GM23338 (cell line): ENCODE results near the gene IQSEC2. TPM values are rescaled to one million over a fixed set of nuclear protein-coding genes. Genes with fewer than 3 reads are reported as not detected.

Source experiments
- ATAC-seq: fragments of 200-7000 bp; cut with Tn5 transposase; 3 replicates; pipeline ENCODE4 v1.9.1; 2020
- DNase-seq: peaks from one replicate; pipeline ENCODE4 v3.0.0-alpha.2; 2015; ENCODE audit warnings: low spot score
- H2AFZ ChIP-seq: fragments of 200-600 bp; sonication (generic); 2 replicates; pipeline ENCODE4 v1.8.0; 2016; ENCODE audit warnings: antibody characterized with exemption, mild to moderate bottlenecking, moderate library complexity
- H3F3A ChIP-seq: fragments of 200-600 bp; sonication (generic); replicated peaks from 2 replicates; pipeline ENCODE4 v1.8.0; 2017; ENCODE audit warnings: antibody characterized with exemption, mixed run types, low read depth
- H3K27ac ChIP-seq: fragments of 200-600 bp; sonication (generic); 2 replicates; pipeline ENCODE4 v1.6.1; 2016; ENCODE audit warnings: low read depth
- H3K27me3 ChIP-seq: fragments of 200-600 bp; sonication (generic); 2 replicates; pipeline ENCODE4 v1.8.0; 2016; ENCODE audit warnings: mild to moderate bottlenecking, mixed run types, moderate library complexity; ENCODE audit not compliant: insufficient read depth
- H3K36me3 ChIP-seq: fragments of 200-600 bp; sonication (generic); 2 replicates; pipeline ENCODE4 v1.8.0; 2016; ENCODE audit warnings: mild to moderate bottlenecking; ENCODE audit not compliant: insufficient read depth
- H3K4me1 ChIP-seq: fragments of 200-600 bp; sonication (generic); 2 replicates; pipeline ENCODE4 v1.8.0; 2016; ENCODE audit warnings: mild to moderate bottlenecking, moderate library complexity; ENCODE audit not compliant: insufficient read depth
- H3K4me2 ChIP-seq: fragments of 200-600 bp; sonication (generic); 2 replicates; pipeline ENCODE4 v1.7.1; 2017; ENCODE audit warnings: mixed run types
- H3K4me3 ChIP-seq: fragments of 200-600 bp; sonication (generic); 2 replicates; pipeline ENCODE4 v1.6.1; 2016; ENCODE audit warnings: mixed run types
- H3K79me2 ChIP-seq: fragments of 200-600 bp; sonication (generic); replicated peaks from 2 replicates; pipeline ENCODE4 v1.8.0; 2017; ENCODE audit warnings: mild to moderate bottlenecking; ENCODE audit not compliant: insufficient read depth
- H3K9me2 ChIP-seq: fragments of 200-600 bp; sonication (generic); 2 replicates; pipeline ENCODE4 v1.8.0; 2017; ENCODE audit not compliant: insufficient read depth
- H4K20me1 ChIP-seq: fragments of 200-600 bp; sonication (generic); replicated peaks from 2 replicates; pipeline ENCODE4 v1.8.0; 2017; ENCODE audit warnings: mild to moderate bottlenecking; ENCODE audit not compliant: insufficient read depth
- H3K27ac Mint-ChIP-seq: 2 replicates; pipeline ENCODE4 v1.8.0; 2020; ENCODE audit warnings: inconsistent platforms, mild to moderate bottlenecking, moderate library complexity, mixed read lengths
- H3K27me3 Mint-ChIP-seq: 3 replicates; pipeline ENCODE4 v1.8.0; 2022; ENCODE audit warnings: low read depth, mild to moderate bottlenecking, moderate library complexity, mixed read lengths, inconsistent platforms; ENCODE audit not compliant: insufficient read depth, poor library complexity
- H3K36me3 Mint-ChIP-seq: 3 replicates; pipeline ENCODE4 v1.8.0; 2021; ENCODE audit warnings: low read depth, mild to moderate bottlenecking, inconsistent platforms, moderate library complexity, mixed read lengths
- H3K4me1 Mint-ChIP-seq: 3 replicates; pipeline ENCODE4 v1.8.0; 2020; ENCODE audit warnings: mild to moderate bottlenecking, inconsistent platforms, mixed read lengths
- H3K4me3 Mint-ChIP-seq: 3 replicates; pipeline ENCODE4 v1.8.0; 2021; ENCODE audit warnings: moderate library complexity, mild to moderate bottlenecking, inconsistent platforms, mixed read lengths
- H3K9me3 Mint-ChIP-seq: 3 replicates; pipeline ENCODE4 v1.8.0; 2020; ENCODE audit warnings: moderate library complexity, mild to moderate bottlenecking, inconsistent platforms, mixed read lengths
- CREB1 ChIP-seq: fragments of 250-450 bp; sonication (Bioruptor Pico); IDR thresholded peaks from 2 replicates; pipeline ENCODE4 v1.5.0; 2020; ENCODE audit warnings: low read depth, mild to moderate bottlenecking, moderate library complexity
- CTCF ChIP-seq, 2 experiments: fragments of 200-600 bp in 1 of 2; sonication (generic) in 1 of 2; conservative IDR thresholded peaks; 2 replicates each; pipeline versions ENCODE4 v1.5.1 to v1.6.1; 2016 to 2017; ENCODE audit warnings: antibody characterized with exemption in 2 of 2, low read depth in 2 of 2, mild to moderate bottlenecking in 2 of 2, moderate library complexity in 1 of 2
- EZH2phosphoT487 ChIP-seq: fragments of 200-600 bp; sonication (generic); IDR thresholded peaks from one replicate; pipeline ENCODE4 v1.8.1; 2018; ENCODE audit warnings: antibody characterized with exemption; ENCODE audit not compliant: unreplicated experiment
- REST ChIP-seq: IDR thresholded peaks from one replicate; pipeline ENCODE4 v1.6.1; 2018; ENCODE audit warnings: antibody characterized with exemption; ENCODE audit not compliant: unreplicated experiment
- STAT1 ChIP-seq: IDR thresholded peaks from one replicate; pipeline ENCODE4 v1.6.1; 2016; ENCODE audit warnings: antibody characterized with exemption; ENCODE audit not compliant: unreplicated experiment
- ZNF114 ChIP-seq: fragments of 250-450 bp; sonication (Bioruptor Pico); IDR thresholded peaks from 2 replicates; pipeline ENCODE4 v1.5.0; 2020; ENCODE audit warnings: mild to moderate bottlenecking, moderate library complexity
- polyA plus RNA-seq: library from polyadenylated mRNA; unstranded; fragments of >200 nt; fragmentation: Nextera tagmentation; extraction: Ambion mirVana; gene quantifications from 2 replicates; pipeline ENCODE4 v1.2.1, GENCODE V29; 2016
- total RNA-seq: library from RNA; depleted of rRNA; stranded (reverse); fragments of >200 nt; shearing (Covaris generic); gene quantifications from 2 replicates; pipeline ENCODE4 v1.2.3, GENCODE V29; 2014

The IQSEC2 gene
- total and polyA plus RNA-seq, 2 experiments from 2014 or later = 12.3 to 92.2 TPM

DNA sequence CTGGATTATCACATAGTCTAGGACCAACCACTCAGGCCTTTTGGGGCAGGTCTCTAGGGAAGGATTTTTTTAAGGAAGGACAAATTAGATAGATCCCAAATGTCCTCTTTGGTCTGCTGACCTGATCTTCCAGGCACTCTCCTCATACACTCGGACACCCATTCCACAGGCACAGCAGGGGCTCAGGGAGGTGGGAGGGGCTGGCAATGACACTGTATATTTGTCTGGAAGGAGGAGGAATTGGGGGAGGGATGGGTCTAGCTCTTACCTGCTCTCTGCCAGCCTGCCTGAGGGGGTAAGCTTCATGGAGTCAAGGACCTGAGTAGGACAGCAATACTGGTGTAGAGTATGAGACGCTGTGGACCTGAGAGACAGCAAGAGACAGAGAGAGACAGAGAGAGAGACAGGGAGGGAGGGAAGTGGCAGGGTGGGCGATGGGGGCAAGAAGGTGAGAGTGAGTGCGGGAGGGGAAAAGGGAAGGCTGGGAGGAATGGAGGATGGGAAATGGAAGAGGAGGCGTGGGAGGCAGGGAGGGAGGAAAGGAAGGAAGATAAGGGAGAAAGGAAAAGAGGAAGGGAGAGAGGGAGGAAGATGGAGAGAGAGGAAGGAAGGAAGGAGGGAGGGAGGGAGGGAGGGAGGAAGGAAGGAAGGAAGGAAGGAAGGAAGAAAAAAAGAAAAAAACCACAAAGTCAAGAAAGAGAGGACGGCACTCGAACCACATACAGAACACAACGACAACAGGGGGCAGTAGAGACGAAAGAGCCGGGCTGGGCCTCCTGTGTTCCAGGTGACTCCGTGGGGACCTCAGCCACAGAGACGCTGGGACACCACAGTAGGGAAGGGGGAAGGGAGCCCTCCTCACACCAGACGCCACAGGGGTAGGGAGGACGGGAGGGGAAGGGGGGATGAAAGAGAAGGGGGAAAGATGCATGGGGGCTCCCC, 1.8 kb downstream of the IQSEC2 start:
- no peak overlapping the region for H2AFZ ChIP-seq
- H4K20me1 ChIP-seq = no peaks in the 10 kb centered on the region
- ATAC-seq (no peak; the same call in 2 of the 3 replicates), DNase-seq (peak; percentile 33)
- H3K79me2 ChIP-seq = peaks cover 4% of the 10 kb centered on the region; the same call in 1 of the 2 replicates
- Mint-ChIP-seq H3K4me1 (peaks cover 22% of the 10 kb centered on the region), H3K27me3 (no peaks in the 10 kb centered on the region), H3K9me3 (no peaks in the 10 kb centered on the region), H3K4me3 (no peak overlapping the region), H3K27ac (no peak overlapping the region), H3K36me3 (no peaks in the 10 kb centered on the region; the same call in 2 of the 3 replicates)
- TF ChIP-seq CTCF (conservative IDR thresholded peaks at IDR 0.05; ENCODE audit: low read depth in 2 of 2) = peak in 1 of 2 experiments; percentile 42; a peak in 2 of 4 replicates
- no peak for TF ChIP-seq EZH2phosphoT487
- no peak overlapping the region for H3K4me2 ChIP-seq
- no peak overlapping the region for H3K4me3 ChIP-seq
- H3F3A ChIP-seq = no peaks in the 10 kb centered on the region
- H3K9me2 ChIP-seq = no peaks in the 10 kb centered on the region
- no peaks in the 10 kb centered on the region for H3K27me3 ChIP-seq
- no peaks in the 10 kb centered on the region for H3K36me3 ChIP-seq
- no peak overlapping the region for H3K27ac ChIP-seq
- no peaks in the 10 kb centered on the region; the same call in 1 of the 2 replicates for H3K4me1 ChIP-seq

DNA sequence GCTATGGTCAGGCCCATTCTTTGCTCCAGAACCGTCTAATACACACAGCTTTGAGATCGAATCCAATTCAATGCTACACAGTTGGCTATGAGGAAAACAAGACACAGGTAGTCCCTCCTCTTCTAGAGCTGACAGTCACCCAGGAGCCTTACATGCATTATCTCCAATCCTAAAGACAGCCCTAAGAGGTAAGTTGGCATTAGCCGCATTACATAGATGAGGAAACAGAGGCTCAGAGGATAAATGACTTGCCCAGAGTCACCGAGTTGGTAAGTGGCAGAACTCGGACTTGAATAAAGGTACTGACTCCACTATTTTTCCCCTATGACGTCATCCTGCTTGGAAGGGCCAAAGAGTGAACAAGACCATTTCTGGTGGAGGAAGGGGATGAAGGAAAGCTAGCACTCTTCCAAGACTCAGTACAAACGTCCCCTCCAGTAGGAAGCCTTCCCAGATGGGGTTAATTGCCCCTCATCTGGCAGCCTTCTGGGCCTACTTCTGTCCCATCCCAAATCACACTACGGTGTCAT, 8.5 kb downstream of the IQSEC2 start:
- no peaks in the 10 kb centered on the region for H4K20me1 ChIP-seq
- TF ChIP-seq STAT1 = no peak
- H3K27me3 ChIP-seq = no peaks in the 10 kb centered on the region
- Mint-ChIP-seq H3K4me3 (no peak overlapping the region), H3K27me3 (no peaks in the 10 kb centered on the region), H3K36me3 (no peaks in the 10 kb centered on the region), H3K9me3 (no peaks in the 10 kb centered on the region), H3K4me1 (no peaks in the 10 kb centered on the region), H3K27ac (no peak overlapping the region)
- no peaks in the 10 kb centered on the region for H3K9me2 ChIP-seq
- H2AFZ ChIP-seq = no peak overlapping the region
- H3K36me3 ChIP-seq = no peaks in the 10 kb centered on the region
- no peak overlapping the region for H3K4me3 ChIP-seq
- no peaks in the 10 kb centered on the region for H3K4me1 ChIP-seq
- ATAC-seq (no peak), DNase-seq (no peak)
- H3F3A ChIP-seq = no peaks in the 10 kb centered on the region
- no peaks in the 10 kb centered on the region for H3K79me2 ChIP-seq
- no peak overlapping the region for H3K4me2 ChIP-seq
- no peak overlapping the region for H3K27ac ChIP-seq

DNA sequence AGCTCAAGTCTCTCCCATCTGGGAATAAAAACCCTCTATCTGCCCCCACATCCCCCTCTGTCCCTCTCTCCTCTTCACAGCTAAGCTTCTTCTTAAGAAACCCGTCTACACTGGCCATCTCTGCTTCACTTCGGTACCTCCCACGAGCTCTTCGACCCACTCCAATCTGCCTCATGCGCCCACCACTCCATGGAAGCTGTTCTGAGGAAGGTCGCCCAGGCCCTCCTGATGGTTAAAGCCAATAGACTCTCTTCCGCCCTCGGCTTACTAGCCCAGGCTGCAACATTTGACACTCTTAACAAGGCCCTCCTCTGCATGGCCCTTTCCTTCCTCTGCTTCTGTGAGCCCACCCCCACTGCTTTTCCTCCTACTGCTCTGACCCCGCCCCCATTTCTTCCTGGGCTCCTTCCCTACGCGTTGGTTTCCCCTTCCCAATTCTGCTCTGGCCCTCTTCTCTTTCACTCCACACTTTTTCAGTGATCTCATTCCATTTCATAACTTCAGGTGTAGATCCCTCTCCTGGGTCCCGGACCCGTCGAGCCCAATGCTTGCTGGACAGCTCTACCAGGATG, 11.8 kb downstream of the IQSEC2 start:
- Histone ChIP-seq H3F3A (no peaks in the 10 kb centered on the region), H3K4me3 (no peak overlapping the region), H3K9me2 (no peaks in the 10 kb centered on the region), H3K4me2 (no peak overlapping the region), H3K27ac (no peak overlapping the region), H3K27me3 (no peaks in the 10 kb centered on the region), H3K4me1 (no peaks in the 10 kb centered on the region), H2AFZ (no peak overlapping the region), H3K36me3 (no peaks in the 10 kb centered on the region), H4K20me1 (no peaks in the 10 kb centered on the region), H3K79me2 (no peaks in the 10 kb centered on the region; the same call in 1 of the 2 replicates)
- no peak overlapping the region for H3K27ac Mint-ChIP-seq
- DNase-seq (peak; percentile 15), ATAC-seq (peak; percentile 53; the same call in 1 of the 3 replicates)
- H3K27me3 Mint-ChIP-seq = no peaks in the 10 kb centered on the region
- peaks cover 6% of the 10 kb centered on the region for H3K4me1 Mint-ChIP-seq
- no peaks in the 10 kb centered on the region for H3K9me3 Mint-ChIP-seq
- H3K4me3 Mint-ChIP-seq = no peak overlapping the region
- peaks cover 2% of the 10 kb centered on the region; the same call in 1 of the 3 replicates for H3K36me3 Mint-ChIP-seq
- TF ChIP-seq ZNF114 (CRISPR knock-in tag) (no peak), CTCF (conservative IDR thresholded peaks at IDR 0.05; ENCODE audit: low read depth in 2 of 2) (no peak), EZH2phosphoT487 (no peak), CREB1 (CRISPR knock-in tag) (no peak), REST (no peak), STAT1 (no peak)
